Keratinocyte (primary cell): ENCODE measurements around the gene ETNK2. TPM values are rescaled to one million over a fixed set of nuclear protein-coding genes. Genes with fewer than 3 reads are reported as not detected.
A peak's percentile ranks its signal among the peaks of the same experiment; 100 is the strongest.
"Not testable (repeated sequence)": the region's sequence is repeated elsewhere in the genome, so short reads cannot be mapped to it uniquely, and the experiment has no call there.

Experiments
- DNase-seq: peaks from one replicate; pipeline ENCODE4 v3.0.0-alpha.2; 2011; ENCODE audit warnings: low read depth, missing footprints, low spot score
- FAIRE-seq: peaks from 2 replicates; lab custom pipeline; 2011; peaks lifted over from hg19 to GRCh38; lab: Jason Lieb, UNC
- H2AFZ ChIP-seq: 2 replicates; pipeline ENCODE4 v1.6.0; 2012; ENCODE audit warnings: low read length, control low read depth, inconsistent platforms; ENCODE audit not compliant: control insufficient read depth
- H3K27ac ChIP-seq: 2 replicates; pipeline ENCODE4 v1.5.1; 2011; ENCODE audit warnings: low read length; ENCODE audit not compliant: control insufficient read depth, insufficient read depth
- H3K27me3 ChIP-seq: 3 replicates; pipeline ENCODE4 v1.6.0; 2011; ENCODE audit warnings: low read length; ENCODE audit not compliant: control insufficient read depth, insufficient read depth; ENCODE audit errors: extremely low read depth
- H3K36me3 ChIP-seq, 2 experiments: 2 replicates in 1 of 2; 3 replicates in 1 of 2; pipeline ENCODE4 v1.5.1; 2011; ENCODE audit warnings: low read length in 2 of 2, mild to moderate bottlenecking in 1 of 2; ENCODE audit not compliant: control insufficient read depth in 2 of 2, insufficient read depth in 2 of 2; ENCODE audit errors: extremely low read depth in 1 of 2
- H3K4me1 ChIP-seq: 3 replicates; pipeline ENCODE4 v1.5.1; 2011; ENCODE audit warnings: low read length; ENCODE audit not compliant: control insufficient read depth, insufficient read depth; ENCODE audit errors: extremely low read depth
- H3K4me2 ChIP-seq: 3 replicates; pipeline ENCODE4 v1.6.0; 2011; ENCODE audit warnings: low read depth, low read length; ENCODE audit not compliant: control insufficient read depth, insufficient read depth; ENCODE audit errors: extremely low read depth
- H3K4me3 ChIP-seq, 3 experiments: fragments of 200-600 bp in 1 of 3; sonication (generic) in 1 of 3; 2 replicates in 2 of 3; 3 replicates in 1 of 3; pipeline ENCODE4 v1.5.1; 2011 to 2016; ENCODE audit warnings: low read length in 3 of 3, mild to moderate bottlenecking in 3 of 3, control low read depth in 2 of 3, inconsistent platforms in 1 of 3, low read depth in 1 of 3, mixed read lengths in 1 of 3, mixed run types in 1 of 3, moderate library complexity in 1 of 3; ENCODE audit not compliant: control insufficient read depth in 2 of 3, insufficient read depth in 2 of 3; ENCODE audit errors: extremely low read depth in 1 of 3
- H3K79me2 ChIP-seq: 2 replicates; pipeline ENCODE4 v1.6.0; 2012; ENCODE audit warnings: low read length; ENCODE audit not compliant: control insufficient read depth, insufficient read depth
- H3K9ac ChIP-seq: 3 replicates; pipeline ENCODE4 v1.6.0; 2011; ENCODE audit warnings: low read length; ENCODE audit not compliant: control insufficient read depth, insufficient read depth; ENCODE audit errors: extremely low read depth
- H3K9me1 ChIP-seq: 3 replicates; pipeline ENCODE4 v1.6.0; 2011; ENCODE audit warnings: low read length; ENCODE audit not compliant: control insufficient read depth, insufficient read depth; ENCODE audit errors: extremely low read depth
- H3K9me3 ChIP-seq: 2 replicates; pipeline ENCODE4 v1.5.1; 2012; ENCODE audit warnings: low read depth, low read length; ENCODE audit not compliant: control insufficient read depth
- H4K20me1 ChIP-seq: 3 replicates; pipeline ENCODE4 v1.6.0; 2011; ENCODE audit warnings: low read length; ENCODE audit not compliant: control insufficient read depth, insufficient read depth; ENCODE audit errors: extremely low read depth
- CTCF ChIP-seq, 3 experiments: IDR thresholded peaks in 1 of 3; conservative IDR thresholded peaks in 1 of 3; optimal IDR thresholded peaks in 1 of 3; 2 replicates in 2 of 3; 3 replicates in 1 of 3; pipeline versions ENCODE3 to v1.5.1; 2011; ENCODE audit warnings: low read length in 3 of 3, mild to moderate bottlenecking in 3 of 3, moderate library complexity in 2 of 3, control low read depth in 1 of 3, inconsistent platforms in 1 of 3; ENCODE audit not compliant: insufficient read depth in 2 of 3; ENCODE audit errors: extremely low read depth in 1 of 3
- EZH2 ChIP-seq: IDR thresholded peaks from one replicate; pipeline ENCODE4 v1.6.1; 2012; ENCODE audit warnings: inconsistent platforms, mild to moderate bottlenecking, low read length, moderate library complexity
- dilution Hi-C: fragments of 300-500 bp; cut with MboI; formaldehyde crosslinking; loops from one replicate; pipeline ENCODE4 v1.7.0; 2020; ENCODE audit warnings: low sequenced_read_pairs; ENCODE audit not compliant: extremely low pct_ligation_motif_present
- polyA plus RNA-seq, 5 experiments: library from polyadenylated mRNA; depleted of rRNA in 3 of 5; stranded (reverse) in 3 of 5; stranded (forward) in 1 of 5; unstranded in 1 of 5; fragments of >200 nt; gene quantifications; 1 replicate in 1 of 5; 2 replicates in 3 of 5; 3 replicates in 1 of 5; pipeline versions ENCODE4 v1.2.1 to v1.2.3, GENCODE V29; 2011 to 2012; ENCODE audit warnings: missing spikeins in 2 of 5, low read depth in 1 of 5, low replicate concordance in 1 of 5

ETNK2 gene
- polyA plus RNA-seq, 1 donor (not counting 4 experiments of a cell fraction or from before 2014, with no cell fraction given): 18.4 TPM

DNA sequence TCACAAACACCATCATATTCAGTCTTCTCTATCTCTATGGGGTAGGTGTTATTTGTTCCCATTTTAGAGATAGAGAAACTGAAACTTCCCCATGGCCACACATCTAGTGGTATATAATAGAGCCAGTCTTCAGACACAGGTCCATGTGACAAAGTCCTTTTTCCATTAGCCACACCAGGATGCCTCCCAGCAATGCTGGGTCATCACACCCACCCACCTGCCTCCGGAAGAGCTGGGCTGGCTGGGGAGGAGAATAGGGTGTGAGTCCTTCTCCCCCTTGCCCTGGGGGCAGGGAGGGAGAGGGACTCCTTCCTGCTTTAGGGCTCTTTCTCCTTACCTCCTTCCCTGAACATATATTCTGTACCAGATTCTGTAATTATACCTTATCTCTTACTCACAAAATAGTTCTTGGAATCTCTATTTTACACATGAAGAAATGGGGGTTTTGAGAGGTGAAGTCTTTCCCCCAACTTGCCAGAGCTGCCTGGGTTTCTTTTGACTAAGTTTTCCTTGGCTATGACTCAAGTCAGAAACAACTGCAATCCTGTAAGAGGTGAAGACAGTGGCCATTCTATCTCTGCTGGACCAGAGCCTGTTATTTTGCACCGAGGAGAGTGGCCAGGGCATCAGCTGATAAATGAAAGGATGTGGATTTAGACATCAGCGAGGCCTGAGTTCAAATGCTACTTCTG is 49.0 kb downstream of the ETNK2 start:
- Histone ChIP-seq H3K9ac (no peak overlapping the region), H3K4me3 (no peak overlapping the region), H3K9me1 (no peaks in the 10 kb centered on the region), H3K4me2 (peak overlapping the region; percentile 61), H3K9me3 (no peaks in the 10 kb centered on the region), H3K4me1 (peaks cover 27% of the 10 kb centered on the region), H4K20me1 (no peaks in the 10 kb centered on the region), H3K27me3 (no peaks in the 10 kb centered on the region), H3K79me2 (peaks cover 9% of the 10 kb centered on the region), H3K27ac (no peak overlapping the region), H3K36me3 (no peaks in the 10 kb centered on the region), H2AFZ (no peak overlapping the region)
- FAIRE-seq (peak; percentile 51), DNase-seq (peak; percentile 36)
- TF ChIP-seq CTCF (optimal IDR thresholded peaks at IDR 0.05 in 1 of 3, IDR thresholded peaks at IDR 0.05 in 1 of 3, conservative IDR thresholded peaks at IDR 0.05 in 1 of 3; ENCODE audit: extremely low read depth in 1 of 3, insufficient read depth in 2 of 3, low read length in 3 of 3) (no peak), EZH2 (no peak)
- dilution Hi-C loops: no loop called here

DNA sequence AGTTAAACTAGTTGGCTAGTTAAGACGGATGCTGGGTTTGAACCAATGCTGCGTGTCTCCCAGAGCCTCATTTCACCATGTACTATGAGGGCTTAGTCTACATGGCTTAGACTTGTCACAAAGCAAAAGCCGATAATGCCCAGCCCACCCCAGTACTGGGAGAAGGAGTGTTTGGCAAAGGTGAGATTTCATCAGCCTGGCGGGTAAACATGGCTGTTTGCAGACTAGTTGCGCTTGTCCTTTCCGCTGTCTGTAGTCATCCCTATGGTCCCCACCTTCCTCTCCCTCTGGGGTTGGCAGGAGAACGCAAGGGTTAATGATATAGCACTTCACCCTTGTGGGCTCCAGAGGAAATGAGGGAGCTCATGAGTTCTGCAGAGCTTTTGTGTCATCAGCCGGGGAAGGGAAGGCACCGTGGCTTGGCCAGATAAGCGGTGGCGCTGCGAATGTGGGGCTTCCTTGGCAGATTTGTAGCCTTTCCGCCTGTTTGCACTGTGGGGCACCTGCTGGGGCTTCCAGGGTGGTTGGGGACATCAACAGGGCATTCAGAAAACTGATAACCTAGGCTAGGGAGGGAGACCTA is 49.7 kb downstream of the ETNK2 start:
- no peak overlapping the region for H3K4me3 ChIP-seq
- dilution Hi-C loops: no loop called here
- H3K9ac ChIP-seq: no peak overlapping the region
- peaks cover 6% of the 10 kb centered on the region for H3K79me2 ChIP-seq
- no peak overlapping the region for H3K4me2 ChIP-seq
- no peaks in the 10 kb centered on the region for H3K9me3 ChIP-seq
- no peaks in the 10 kb centered on the region for H3K9me1 ChIP-seq
- peaks cover 27% of the 10 kb centered on the region for H3K4me1 ChIP-seq
- no peak overlapping the region for H3K27ac ChIP-seq
- H3K27me3 ChIP-seq: no peaks in the 10 kb centered on the region
- H2AFZ ChIP-seq: no peak overlapping the region
- DNase-seq (no peak), FAIRE-seq (no peak)
- TF ChIP-seq CTCF (optimal IDR thresholded peaks at IDR 0.05 in 1 of 3, IDR thresholded peaks at IDR 0.05 in 1 of 3, conservative IDR thresholded peaks at IDR 0.05 in 1 of 3; ENCODE audit: extremely low read depth in 1 of 3, insufficient read depth in 2 of 3, low read length in 3 of 3): no peak
- TF ChIP-seq EZH2: no peak
- H3K36me3 ChIP-seq: no peaks in the 10 kb centered on the region
- H4K20me1 ChIP-seq: no peaks in the 10 kb centered on the region

- H3K9ac ChIP-seq, H3K79me2 ChIP-seq, H3K36me3 ChIP-seq, H3K9me3 ChIP-seq, H3K4me3 ChIP-seq, H4K20me1 ChIP-seq, H3K4me2 ChIP-seq, H3K27ac ChIP-seq, FAIRE-seq, dilution Hi-C loops, H2AFZ ChIP-seq, H3K27me3 ChIP-seq, DNase-seq, H3K9me1 ChIP-seq: not testable (repeated sequence)
- peaks cover 24% of the 10 kb centered on the region for H3K4me1 ChIP-seq
Observed at GRCh38 chr1:204099754-204100153, 52.1 kb downstream of the ETNK2 start.
